Inflammatory macrophage treated with lipopolysaccharide for 4 hours (primary cell): Measurements from ENCODE around the gene PIP4K2A.
"Not testable (repeated sequence)": the region's sequence is repeated elsewhere in the genome, so short reads cannot be mapped to it uniquely, and the experiment has no call there.

Source experiments
- DNase-seq: peaks from one replicate; pipeline ENCODE4 v3.0.0-alpha.2; 2020

The PIP4K2A gene

DNA sequence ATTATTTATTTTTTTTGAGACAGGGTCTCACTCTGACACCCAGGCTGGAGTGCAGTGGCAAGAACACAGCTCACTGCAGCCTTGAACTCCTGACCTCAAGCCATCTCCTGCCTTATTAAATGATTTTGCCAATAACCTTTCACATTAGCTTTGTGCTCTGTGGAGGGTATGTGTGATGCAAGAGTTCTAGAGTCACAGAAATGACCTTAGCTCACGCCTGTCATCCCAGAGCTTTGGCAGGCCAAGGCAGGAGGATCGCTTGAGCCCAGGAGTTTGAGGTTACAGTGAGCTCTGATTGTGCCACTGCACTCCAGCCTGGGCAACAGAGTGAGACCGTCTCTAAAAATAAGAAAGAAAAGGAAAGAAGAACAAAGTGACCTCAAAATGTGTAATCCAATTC lies 4.3 kb upstream of the PIP4K2A start:
- not testable (repeated sequence) for DNase-seq

- DNase-seq: no peak
Observed at GRCh38 chr10:22717728-22718127, 3.4 kb upstream of the PIP4K2A start.

DNA sequence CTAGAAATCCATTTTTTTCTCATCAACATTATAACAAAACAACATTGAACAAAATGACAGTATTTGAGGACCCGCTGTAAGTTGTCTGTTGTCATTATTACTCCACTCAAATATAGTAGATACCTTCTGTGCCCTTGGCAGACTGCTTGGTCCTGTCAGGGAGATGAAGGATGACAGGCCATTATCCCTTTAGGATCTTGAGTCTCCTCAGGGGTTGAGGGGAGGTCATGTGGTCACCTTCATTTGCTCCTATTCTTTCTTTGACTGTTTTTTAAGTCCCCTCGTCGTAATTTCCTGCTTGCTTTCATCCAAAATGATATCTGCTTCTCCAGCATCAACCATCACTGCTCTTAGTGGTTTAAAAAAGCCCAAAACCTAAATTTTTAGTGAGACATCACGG lies 2.6 kb upstream of the PIP4K2A start:
- DNase-seq: no peak

DNA sequence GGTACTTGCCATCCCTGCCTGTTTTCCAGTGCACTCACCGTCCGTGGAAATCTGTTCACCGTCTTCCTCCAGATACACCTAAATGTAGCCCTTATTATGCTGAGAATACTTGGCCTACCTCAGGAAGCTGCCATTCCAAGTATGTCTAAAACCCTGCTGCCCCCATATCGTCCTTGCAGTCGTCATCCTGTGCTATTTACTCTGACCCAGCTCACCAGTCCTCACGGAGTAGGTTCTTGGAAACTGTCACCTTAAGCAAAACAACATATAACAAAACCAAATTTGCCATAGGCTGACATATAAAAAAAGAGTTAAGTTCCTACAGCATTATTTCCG lies 880 bp upstream of the PIP4K2A start:
- no peak for DNase-seq

DNA sequence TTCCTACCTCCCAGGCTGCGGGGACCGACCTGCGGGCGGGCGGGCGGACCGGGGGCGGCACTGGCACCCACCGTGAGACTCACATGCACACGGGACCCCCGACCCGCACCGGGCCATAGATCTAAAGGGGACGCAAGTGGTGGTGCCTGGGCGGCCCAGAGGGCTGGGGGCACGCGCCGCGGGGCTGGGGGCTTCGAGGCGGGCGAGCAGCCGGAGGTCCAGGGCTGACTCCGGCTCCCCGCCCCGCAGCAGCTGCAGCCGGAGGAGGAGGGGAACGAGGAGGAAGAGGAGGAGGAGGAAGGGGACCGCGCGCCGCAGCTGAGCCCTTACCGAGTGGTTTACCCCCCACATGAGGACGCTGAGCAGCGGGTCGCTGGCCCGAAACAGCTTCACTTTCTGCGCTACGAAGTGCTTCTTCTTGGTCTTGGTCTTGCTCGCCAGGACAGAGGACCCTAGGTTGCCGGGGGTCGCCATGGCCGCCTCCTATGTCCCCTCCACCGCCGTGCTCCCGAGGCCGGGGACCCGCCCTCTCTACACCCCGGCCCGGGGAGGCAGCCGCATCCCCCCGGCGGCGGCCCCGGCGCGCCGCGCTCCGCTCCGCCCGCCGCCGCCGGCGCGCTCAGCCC lies 412 bp downstream of the PIP4K2A start:
- peak; percentile 35 for DNase-seq

GRCh38 chr10:22712956-22713852 lies 1.2 kb downstream of the PIP4K2A start:
- peak; percentile 38 for DNase-seq

- DNase-seq: no peak
Observed at GRCh38 chr10:22712211-22712955, 2.0 kb downstream of the PIP4K2A start.

GRCh38 chr10:22711373-22711772 lies 3.0 kb downstream of the PIP4K2A start:
- no peak for DNase-seq

DNA sequence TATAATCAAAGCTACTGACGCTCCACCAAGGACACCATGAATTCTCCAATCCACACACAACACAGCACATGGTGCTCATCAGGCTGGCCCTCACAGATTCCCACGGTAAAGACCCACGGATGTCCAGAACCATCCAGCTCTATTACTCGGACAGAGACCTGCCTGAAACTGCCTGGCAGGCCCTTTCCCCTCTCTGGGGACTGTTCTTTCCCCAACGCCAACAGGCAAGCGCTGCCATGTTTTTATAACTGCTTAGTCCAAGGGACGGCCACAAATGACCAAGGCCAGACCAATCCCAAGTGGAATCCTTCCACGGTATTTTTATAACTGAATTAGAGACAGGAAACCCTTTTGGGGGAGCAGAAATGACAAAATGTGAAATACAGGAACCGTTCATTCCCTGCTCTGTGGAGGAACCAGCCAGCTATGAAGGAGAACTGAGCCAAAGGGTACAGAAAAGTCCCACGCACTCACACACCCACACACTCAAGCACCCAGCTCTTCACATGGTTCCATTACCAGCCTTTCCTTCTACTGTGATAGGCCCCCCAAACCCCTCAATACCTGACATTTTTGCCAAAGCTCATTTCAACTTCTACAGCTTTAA lies 4.1 kb downstream of the PIP4K2A start:
- DNase-seq: peak; percentile 72

DNA sequence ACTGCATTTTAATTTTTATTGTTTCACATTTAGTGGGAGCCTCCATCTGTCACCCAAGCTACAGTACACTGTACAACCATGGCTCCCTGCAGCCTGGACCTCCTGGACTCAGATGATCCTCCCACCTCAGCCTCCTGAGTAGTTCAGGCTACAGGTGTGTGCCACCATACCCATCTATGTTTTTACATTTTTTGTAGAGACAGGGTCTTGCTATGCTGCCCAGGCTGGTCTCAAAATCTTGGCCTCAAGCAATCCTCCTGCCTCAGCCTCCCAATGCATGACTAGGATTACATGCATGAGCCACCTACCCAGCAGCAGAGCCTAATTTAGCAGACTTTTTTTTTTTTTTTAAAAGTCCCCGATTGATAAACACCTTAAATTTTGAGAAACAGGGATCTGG lies 5.6 kb downstream of the PIP4K2A start:
- DNase-seq: no peak

DNA sequence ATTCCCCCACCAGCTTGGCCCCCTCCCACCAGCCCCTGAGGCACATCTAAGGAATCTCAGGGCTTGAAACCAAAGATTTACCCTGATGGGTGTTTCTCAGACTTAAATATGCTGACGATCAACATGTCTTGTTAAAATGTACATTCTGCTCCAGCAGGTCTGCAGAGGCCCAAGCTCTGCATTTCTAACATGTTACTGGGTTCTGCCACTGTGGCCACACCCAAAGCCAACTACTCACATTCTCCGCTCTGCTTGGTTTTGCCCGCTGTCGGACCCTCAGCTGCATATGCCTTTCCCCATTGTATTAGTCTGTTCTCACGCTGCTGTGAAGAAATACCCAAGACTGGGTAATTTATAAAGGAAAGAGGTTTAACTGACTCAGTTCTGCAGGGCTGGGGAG lies 8.9 kb downstream of the PIP4K2A start:
- no peak for DNase-seq

- peak; percentile 28 for DNase-seq
Observed at GRCh38 chr10:22704942-22705341, 9.4 kb downstream of the PIP4K2A start.

GRCh38 chr10:22704471-22704911 lies 9.9 kb downstream of the PIP4K2A start:
- DNase-seq: peak; percentile 72

DNA sequence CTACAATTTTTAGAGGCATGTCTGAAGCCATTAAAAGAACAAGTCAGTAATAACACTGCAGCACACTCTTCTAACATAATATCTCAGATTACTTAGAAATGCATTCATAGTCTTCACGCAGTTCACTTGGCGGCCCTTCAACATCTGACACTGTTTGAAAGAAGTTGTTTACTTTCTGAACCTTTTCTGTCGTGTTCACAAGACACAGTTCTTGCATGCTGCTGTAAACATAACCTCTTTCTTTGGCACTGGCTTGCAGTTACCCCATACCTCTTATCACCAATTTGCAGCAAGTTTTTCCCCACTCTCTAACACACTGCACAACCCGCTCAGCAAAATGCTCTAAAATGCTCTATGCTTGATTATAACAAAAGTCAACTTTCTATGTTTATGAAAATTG lies 12.0 kb downstream of the PIP4K2A start:
- no peak for DNase-seq

GRCh38 chr10:22701132-22701826 lies 13.1 kb downstream of the PIP4K2A start:
- DNase-seq: no peak

DNA sequence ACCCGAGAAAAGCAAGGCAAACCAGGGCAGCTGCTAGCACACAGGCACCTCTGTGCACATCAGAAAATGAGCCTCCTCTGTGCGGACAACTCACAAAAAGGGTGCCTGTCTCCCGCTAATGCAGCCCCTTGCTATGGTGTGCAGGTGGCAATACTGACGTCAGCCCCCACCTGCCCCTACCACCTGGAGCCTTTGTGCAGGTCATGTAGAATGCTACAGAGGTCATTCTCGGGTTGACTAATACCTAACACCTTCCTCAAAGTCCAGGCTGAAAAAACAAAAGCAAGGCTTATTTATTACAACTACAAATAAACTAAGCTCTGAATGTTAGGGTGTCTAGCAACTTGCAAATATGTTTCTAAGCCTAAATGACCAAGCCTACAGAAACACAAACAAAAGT lies 13.9 kb downstream of the PIP4K2A start:
- DNase-seq: no peak

DNA sequence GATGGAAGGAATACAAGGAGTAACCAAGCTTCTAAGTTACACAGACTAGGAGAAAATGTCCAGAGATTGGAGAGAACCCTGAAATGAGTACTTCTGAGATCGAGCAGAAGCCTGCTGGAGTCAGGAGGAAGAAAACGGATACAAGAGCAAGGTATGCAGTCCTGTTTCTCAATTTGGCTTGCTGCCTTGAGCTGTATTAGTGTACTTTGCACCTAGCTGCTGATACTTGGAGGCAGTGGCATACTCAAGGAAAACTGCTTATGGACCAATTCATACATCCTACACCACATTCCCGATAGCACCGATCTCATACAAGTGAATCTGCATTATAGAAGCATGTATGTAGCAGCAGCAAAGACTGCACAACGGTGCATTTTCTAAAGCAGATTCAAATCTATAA lies 14.4 kb downstream of the PIP4K2A start:
- DNase-seq: no peak

DNA sequence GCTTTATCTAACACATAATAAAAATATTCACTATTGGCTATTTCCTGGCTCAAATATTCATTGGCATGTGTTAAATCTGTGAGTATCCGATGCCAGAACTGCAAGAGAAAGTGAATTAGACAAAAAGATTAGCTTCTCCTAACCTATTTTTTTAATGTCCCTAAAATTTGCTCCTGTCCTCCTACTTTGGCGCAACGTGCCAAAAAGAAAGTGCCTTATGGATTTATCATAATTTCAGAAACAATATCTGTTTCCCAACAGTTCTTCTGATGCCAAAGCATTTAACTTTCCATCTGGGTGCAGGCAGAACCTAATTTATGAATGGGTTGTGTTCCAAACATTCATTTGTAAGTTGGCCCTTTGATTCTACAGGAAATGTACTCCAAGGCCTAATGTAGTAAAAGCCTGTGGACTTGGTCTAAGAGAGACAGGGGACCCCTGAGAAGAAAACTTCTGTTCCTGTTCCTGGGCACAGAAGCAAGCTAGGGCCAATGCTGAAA lies 15.4 kb downstream of the PIP4K2A start:
- DNase-seq: no peak

DNA sequence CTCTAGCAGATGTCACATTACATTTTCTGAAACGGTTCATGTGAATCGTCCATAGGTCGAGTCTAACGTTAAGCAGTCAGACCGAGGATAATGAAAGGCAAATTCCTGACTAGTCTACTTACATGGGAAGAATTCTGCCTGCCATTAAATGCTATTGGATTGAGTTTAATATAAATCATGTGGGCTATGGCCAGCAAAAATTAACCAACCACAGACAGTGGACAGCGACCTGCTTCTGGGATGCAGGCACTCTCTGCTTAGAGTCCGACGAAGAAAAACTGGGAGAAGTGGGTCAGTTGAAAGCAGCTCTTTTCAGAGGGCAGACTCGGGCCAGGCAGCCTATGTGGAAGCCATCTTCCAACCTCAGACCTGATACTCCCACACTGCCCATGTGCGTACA lies 16.6 kb downstream of the PIP4K2A start:
- DNase-seq: no peak

DNA sequence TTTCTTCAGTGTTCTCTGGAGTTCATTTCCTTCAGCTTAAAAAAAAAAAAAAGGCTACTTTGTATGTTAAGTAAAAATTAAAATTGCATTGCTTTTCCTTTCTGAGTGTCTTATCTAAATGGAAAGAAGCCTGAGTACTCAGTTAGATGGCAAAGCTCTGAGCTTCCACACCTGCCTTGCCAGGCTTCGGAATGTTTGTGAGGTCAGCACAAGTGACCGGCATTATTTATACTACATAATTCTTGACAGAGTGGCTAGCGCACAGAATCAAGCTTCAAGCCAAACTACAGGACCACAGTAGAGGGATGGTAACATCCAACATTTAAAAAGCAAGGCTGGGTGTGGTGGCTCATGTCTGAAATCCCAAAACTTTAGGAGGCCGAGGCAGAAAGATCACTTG lies 17.3 kb downstream of the PIP4K2A start:
- DNase-seq: no peak

DNA sequence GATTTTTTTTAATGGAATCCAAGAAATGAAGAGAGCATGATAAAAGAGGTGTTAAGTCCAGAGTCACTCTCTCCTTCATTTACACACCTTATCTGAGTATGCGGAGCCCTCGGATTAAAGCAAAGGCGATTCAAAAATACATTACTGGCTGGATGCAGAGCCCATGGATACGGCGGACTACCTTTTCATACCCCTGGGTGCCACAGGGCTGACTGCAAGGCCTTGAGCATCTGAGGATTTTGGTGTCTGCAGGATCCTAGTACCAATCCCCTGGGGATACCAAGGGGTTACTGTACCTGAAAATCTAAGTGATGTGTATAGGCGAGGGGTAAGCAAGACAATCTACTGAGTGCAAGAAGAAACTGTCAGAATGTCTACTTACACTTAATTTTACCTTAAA lies 20.5 kb downstream of the PIP4K2A start:
- DNase-seq: no peak

- DNase-seq: peak; percentile 77
Observed at GRCh38 chr10:22693371-22693784, 21.0 kb downstream of the PIP4K2A start.

DNA sequence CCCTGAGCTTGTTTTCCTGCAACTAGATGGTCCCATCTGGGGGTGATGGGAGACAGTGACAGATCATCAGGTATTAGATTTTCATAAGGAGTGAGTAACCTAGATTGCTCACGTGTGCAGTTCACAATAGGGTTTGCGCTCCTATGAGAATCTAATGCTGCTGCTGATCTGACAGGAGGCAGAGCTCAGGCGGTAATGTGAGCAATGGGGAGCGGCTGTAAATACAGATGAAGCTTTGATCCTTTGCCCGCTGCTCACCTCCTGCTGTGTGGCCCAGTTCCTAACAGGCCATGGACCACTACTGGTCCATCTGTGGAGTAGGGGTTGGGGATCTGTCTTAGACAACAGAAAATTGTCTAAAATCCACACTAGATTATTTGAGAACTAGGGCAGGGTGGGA lies 22.3 kb downstream of the PIP4K2A start:
- not testable (repeated sequence) for DNase-seq
